AG10803 (cell line): ENCODE results near the gene CNTFR.

Experiments
- DNase-seq: peaks from one replicate; pipeline ENCODE4 v3.0.0; 2010; ENCODE audit warnings: low read depth
- H3K4me3 ChIP-seq: 2 replicates; pipeline ENCODE4 v1.5.1; 2011; ENCODE audit warnings: mild to moderate bottlenecking, low read length, control low read depth
- TF ChIP-seq, protein P1 (sequence below): conservative IDR thresholded peaks from 2 replicates; pipeline ENCODE4 v1.5.1; 2011; ENCODE audit warnings: mild to moderate bottlenecking, low read length, control low read depth, inconsistent platforms

Gene CNTFR

DNA sequence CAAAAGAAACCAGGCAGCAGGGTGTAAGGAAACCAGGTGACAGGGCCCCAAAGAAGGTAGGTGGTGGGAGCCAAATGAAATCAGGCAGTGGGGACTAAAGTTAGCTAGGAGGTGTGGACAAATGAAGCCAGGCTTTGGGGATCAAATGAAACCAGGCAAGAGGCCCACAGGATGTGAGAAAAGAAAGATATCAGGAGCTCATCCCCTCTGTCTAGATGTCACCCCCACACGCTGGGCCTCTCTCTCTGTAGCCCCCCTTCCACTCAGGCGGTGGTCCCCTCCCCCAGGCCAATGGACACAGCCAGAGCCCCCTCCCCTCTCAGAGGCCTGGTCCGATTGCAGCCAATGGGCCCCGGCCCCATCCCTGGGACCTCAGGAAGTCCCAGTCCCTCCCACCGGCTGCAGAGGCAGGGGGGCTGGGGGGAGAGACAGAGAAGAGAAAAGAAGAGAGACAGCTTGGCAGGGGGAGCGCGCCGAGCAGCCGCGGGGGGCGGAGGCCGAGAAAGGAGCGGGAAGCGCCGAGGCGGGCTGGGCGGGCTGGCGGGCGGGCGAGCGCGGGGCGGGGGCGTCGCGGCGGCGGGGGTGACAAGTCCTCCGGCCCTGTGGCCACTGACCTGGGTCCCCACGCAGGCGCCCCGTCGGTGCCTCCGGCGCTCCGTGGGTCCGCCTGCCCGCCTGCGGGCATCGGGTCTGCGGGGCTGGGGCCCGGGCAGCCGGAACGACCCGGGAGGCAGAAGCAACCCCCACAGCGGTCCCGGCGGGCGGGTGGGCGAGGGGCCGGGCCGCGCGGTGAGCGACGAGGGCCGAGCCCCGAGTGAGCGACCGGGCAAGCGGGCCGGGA lies 11.9 kb downstream of the CNTFR start:
- no peak for DNase-seq
- TF ChIP-seq, protein P1, sequence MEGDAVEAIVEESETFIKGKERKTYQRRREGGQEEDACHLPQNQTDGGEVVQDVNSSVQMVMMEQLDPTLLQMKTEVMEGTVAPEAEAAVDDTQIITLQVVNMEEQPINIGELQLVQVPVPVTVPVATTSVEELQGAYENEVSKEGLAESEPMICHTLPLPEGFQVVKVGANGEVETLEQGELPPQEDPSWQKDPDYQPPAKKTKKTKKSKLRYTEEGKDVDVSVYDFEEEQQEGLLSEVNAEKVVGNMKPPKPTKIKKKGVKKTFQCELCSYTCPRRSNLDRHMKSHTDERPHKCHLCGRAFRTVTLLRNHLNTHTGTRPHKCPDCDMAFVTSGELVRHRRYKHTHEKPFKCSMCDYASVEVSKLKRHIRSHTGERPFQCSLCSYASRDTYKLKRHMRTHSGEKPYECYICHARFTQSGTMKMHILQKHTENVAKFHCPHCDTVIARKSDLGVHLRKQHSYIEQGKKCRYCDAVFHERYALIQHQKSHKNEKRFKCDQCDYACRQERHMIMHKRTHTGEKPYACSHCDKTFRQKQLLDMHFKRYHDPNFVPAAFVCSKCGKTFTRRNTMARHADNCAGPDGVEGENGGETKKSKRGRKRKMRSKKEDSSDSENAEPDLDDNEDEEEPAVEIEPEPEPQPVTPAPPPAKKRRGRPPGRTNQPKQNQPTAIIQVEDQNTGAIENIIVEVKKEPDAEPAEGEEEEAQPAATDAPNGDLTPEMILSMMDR, result no peak
- H3K4me3 ChIP-seq, result no peak overlapping the region

DNA sequence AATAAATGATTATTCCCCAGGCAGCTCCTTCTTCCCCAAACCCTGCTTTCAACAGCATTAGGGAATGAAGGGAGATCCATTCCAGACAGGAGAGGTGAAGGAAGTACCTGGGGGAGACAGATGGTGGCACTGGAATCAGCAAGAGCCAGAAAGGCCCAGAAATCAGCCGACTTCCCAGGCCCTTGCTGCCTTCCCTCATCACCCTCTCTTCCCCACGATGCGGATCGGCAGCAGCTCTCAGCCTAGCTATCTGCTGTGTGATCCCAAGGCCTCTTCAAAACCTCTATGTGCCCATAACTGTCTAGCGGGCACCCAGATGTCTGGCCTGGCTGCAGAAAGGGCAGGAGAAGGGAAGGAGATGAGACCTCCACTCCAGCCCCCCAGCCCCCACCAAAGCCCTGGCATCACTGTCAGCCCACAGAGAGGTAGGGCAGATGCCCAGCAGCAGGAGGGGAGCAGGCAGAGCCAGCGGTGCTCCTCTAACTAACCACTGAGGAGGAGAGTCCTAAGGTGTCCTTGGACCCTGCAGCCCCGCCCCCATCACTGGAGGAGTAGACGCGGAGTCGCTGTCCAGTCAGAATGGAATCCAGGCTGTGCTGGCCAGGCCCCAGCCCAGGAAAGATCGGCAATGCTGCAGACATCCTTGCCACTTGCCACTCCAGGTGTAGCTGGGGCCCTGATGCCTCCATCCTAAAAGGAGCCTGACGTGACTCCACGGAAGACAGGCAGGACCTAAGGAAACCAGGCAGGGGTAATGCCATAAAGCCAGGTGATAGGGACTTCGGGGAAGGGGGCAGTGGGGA lies 12.7 kb downstream of the CNTFR start:
- DNase-seq, result no peak
- H3K4me3 ChIP-seq, result no peak overlapping the region
- TF ChIP-seq, protein P1, result no peak

DNA sequence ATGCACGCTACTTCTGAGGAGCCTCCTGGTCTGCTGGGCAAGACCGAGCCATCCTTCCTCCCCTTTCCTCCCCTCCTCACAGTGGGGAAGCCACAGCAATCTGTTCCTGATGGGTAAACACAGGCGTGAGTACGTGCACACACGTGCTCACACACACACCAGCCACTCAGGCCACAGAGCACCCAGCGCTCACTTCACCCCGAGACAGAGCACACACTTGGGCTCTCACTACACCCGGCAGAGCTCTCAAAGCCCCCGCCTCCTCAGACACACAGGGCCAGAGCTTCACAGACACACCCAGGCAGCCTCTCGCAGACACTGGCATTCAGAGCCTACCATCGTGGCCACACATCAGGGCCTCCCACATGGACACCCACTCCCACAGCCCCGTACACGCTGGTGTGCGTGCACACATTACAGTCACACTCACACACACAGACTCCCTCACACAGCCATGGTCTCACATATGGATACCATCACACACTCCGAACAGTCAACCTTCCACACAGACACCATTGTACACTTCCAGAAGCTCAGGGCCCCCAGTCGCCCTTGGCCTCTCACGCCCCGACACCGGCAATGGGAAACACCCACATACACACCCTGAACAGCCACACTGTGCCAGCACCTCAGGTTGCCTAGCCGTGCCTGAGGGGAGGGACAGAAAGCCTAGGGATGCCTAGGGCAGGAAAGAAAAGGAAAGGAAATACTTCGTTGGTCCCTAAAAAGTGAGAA lies 13.5 kb downstream of the CNTFR start:
- H3K4me3 ChIP-seq, result no peak overlapping the region
- TF ChIP-seq, protein P1, result no peak
- DNase-seq, result no peak

DNA sequence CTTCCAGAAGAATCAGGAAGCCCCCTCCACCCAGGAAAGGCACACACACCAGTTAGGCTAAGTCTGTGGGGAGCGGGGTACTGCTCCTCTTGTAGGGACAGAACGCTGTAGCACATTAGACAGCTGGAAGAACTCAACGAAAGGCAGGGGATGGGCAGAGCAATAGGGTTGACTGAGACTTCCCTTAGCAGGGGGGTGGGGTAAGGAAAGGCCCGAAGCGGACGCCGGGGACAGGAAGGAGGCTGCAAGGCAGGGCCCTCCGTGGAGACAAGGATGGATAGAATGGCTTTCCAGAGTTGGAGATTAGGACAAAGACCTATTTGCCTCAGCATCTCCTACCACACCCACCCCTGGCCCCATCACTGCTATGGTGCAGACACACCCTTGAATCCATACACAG lies 14.3 kb downstream of the CNTFR start:
- TF ChIP-seq, protein P1, result no peak
- DNase-seq, result no peak
- H3K4me3 ChIP-seq, result no peak overlapping the region

DNA sequence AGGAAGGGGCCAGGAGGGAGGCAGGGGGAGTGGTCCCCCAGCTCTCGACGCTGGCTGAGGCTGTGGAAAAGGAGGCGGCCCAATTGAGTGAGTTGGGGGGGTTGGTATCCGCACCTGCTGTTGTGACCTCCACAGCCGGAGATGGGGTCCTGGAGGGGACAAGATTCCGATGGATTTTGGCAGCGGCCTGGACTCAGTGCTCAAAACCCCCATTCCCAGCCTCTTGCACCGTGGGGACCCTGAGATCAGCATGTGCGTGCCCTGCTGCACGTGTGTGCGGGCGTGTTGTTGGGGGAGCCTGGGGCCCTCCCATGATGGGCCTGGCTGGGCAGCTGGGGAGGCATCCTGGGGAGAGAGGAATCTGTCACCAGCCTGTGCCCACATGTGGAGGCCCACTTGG lies 15.0 kb downstream of the CNTFR start:
- no peak for DNase-seq
- TF ChIP-seq, protein P1, result no peak
- no peak overlapping the region for H3K4me3 ChIP-seq

DNA sequence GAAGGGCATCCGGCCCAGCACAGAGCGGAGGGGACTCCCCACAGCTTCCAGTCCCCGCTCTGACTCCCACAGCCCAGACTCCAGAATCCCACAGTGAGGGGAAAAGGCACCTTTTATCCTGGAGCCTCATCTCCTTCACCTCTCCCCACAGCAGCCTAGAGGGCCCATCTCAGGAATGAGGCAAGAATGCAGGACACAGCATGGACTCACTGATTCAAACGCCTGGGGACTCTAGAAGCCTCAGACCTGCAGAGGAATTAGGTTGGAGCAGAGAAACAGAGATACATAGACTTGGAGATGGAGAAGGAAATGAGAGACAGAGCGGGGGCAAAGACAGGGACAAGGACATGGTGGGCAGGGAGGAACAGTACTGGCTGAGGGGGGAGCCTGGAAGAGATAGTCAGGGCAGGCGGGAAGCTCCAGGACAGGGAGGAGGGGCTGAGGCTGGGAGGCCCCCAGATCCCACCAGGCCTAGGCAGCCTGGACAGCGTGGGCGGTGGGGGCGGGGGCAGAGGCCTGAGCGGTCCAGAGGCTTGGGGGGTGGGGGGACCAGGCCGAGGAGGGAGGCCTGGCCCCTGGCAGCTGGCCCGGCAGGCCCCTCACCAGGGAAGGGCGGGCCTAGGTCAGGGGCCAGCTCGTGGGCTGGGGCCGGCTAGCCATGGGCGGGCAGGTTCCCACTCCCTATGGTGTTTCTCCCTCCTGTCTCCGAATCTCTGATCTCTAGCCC lies 15.8 kb downstream of the CNTFR start:
- DNase-seq, result no peak

More for the DNA sequence above, 15.8 kb downstream of the CNTFR start:
- H3K4me3 ChIP-seq, result no peak overlapping the region
- TF ChIP-seq, protein P1, result no peak
